PFSK-1 (cell line): Measurements from ENCODE around the gene TMEM45A.

Experiments used
- FOXP2 ChIP-seq: optimal IDR thresholded peaks from 2 replicates; pipeline ENCODE3; 2011; ENCODE audit warnings: borderline replicate concordance, control low read depth, inconsistent platforms; ENCODE audit not compliant: insufficient read depth; ENCODE audit errors: extremely low read length, extremely low read depth
- POLR2AphosphoS5 ChIP-seq: IDR thresholded peaks from 2 replicates; pipeline ENCODE4 v1.6.1; 2012; ENCODE audit warnings: low read depth, mild to moderate bottlenecking, control low read depth, low read length, moderate library complexity
- REST ChIP-seq, 2 experiments: IDR thresholded peaks; 2 replicates each; pipeline versions ENCODE4 v1.6.1 to v1.8.0; 2011 to 2012; ENCODE audit warnings: low read depth in 2 of 2, low read length in 2 of 2, control low read depth in 1 of 2, inconsistent platforms in 1 of 2, mild to moderate bottlenecking in 1 of 2, moderate library complexity in 1 of 2; ENCODE audit not compliant: insufficient read depth in 1 of 2
- SIN3A ChIP-seq: IDR thresholded peaks from 2 replicates; pipeline ENCODE4 v1.6.1; 2012; ENCODE audit warnings: mild to moderate bottlenecking, low read length, moderate library complexity, borderline replicate concordance; ENCODE audit not compliant: insufficient read depth
- TAF1 ChIP-seq: IDR thresholded peaks from 2 replicates; pipeline ENCODE4 v1.6.1; 2012; ENCODE audit warnings: low read length, control low read depth, borderline replicate concordance; ENCODE audit not compliant: insufficient read depth

Gene TMEM45A

DNA sequence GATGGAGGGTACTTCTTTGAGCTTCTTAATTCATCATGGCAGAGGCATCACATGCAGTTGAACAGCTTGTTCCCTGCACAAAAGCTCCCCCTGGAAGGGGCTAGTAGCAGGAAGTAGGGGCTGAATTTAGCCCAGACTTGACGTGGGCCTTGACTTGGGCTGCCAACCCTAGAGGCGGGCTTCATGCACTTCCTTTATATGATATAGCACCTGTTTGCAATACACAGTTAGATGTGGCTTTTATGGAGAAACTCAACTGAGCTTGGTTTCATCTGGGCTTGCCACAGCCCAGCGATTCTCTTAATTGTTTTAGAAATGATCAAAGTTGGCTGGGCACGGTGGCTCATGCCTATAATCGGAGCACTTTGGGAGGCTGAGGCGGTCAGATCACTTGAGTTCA is 83.3 kb downstream of the TMEM45A start:
- TF ChIP-seq SIN3A (no peak), REST (IDR thresholded peaks at IDR 0.05; ENCODE audit: insufficient read depth in 1 of 2, low read depth in 2 of 2, low read length in 2 of 2) (no peak), FOXP2 (no peak), TAF1 (no peak), POLR2AphosphoS5 (no peak)

DNA sequence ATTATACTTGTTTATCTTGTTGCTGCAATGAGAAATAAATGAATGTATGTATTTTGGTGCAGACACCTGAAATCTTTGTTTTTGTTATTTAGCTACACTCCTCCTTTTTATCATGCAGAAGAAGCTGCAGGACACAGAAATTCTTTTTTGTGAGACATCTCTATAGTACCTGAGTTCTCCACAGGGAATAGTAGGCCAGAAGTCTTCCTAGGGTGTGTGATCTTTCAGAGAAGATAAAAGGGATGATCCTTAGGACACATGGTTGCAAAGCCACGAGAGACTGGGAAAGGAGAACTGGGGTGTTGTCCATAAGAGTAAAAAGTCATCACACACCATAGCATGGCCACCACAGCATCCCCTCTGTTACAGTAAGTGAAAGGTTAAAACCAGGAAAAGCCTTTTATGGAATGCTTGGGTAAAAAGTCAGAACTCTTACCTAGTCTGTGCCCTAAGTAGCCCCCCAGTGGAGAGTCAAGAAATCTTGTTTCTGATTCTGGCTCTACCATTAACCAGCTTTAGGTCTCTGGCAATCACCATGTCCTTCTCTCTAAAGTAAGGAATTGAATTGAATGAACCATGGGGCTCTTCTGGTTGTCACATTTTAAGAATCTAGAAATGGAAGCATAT is 85.1 kb downstream of the TMEM45A start:
- TF ChIP-seq TAF1 (no peak), POLR2AphosphoS5 (no peak), REST (IDR thresholded peaks at IDR 0.05; ENCODE audit: insufficient read depth in 1 of 2, low read depth in 2 of 2, low read length in 2 of 2) (no peak), FOXP2 (no peak), SIN3A (no peak)

- TF ChIP-seq TAF1 (no peak), SIN3A (no peak), REST (IDR thresholded peaks at IDR 0.05; ENCODE audit: insufficient read depth in 1 of 2, low read depth in 2 of 2, low read length in 2 of 2) (no peak), POLR2AphosphoS5 (no peak), FOXP2 (no peak)
Measured at GRCh38 chr3:100578646-100579045, 86.2 kb downstream of the TMEM45A start.

DNA sequence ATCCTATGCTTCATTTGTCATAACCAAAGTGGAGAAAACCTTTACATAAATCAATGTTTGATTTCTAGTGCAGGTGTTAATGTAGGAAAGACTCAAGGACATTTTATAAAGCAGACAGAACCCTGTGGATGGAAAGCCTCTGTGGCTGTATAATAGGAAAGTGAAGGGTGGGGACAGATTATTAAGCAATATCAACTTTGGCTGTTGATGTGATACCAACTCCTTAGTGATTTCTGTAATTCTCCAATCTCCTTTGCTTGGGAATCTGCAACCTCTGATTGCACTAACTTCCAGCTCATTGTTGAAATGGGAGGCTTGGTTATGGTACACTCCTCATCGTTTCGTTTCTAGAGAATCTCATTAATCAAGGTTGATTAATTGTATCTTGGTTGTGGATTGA is 87.7 kb downstream of the TMEM45A start:
- TF ChIP-seq SIN3A = no peak
- TF ChIP-seq TAF1 = no peak
- TF ChIP-seq POLR2AphosphoS5 = no peak
- no peak for TF ChIP-seq FOXP2
- TF ChIP-seq REST (IDR thresholded peaks at IDR 0.05; ENCODE audit: insufficient read depth in 1 of 2, low read depth in 2 of 2, low read length in 2 of 2) = no peak
